HL-60 (cell line): ENCODE measurements around the gene TM4SF1.

Source experiments
- DNase-seq, 2 experiments: peaks; one replicate each; pipeline ENCODE4 v3.0.0-alpha.2; 2010 to 2020; ENCODE audit warnings: low read depth in 1 of 2, low spot score in 1 of 2
- H3K27ac ChIP-seq: fragments of 250-450 bp; sonication (Bioruptor Pico); replicated peaks from 2 replicates; pipeline ENCODE4 v1.5.1; 2020; ENCODE audit warnings: mild to moderate bottlenecking, moderate library complexity
- H3K27me3 ChIP-seq: fragments of 250-450 bp; sonication (Bioruptor Pico); 2 replicates; pipeline ENCODE4 v1.5.1; 2021; ENCODE audit warnings: mild to moderate bottlenecking, moderate library complexity; ENCODE audit not compliant: insufficient read depth, poor library complexity, severe bottlenecking
- H3K4me3 ChIP-seq: replicated peaks from 2 replicates; pipeline ENCODE4 v1.5.1; 2011; ENCODE audit warnings: mild to moderate bottlenecking, control low read depth, low read length; ENCODE audit not compliant: insufficient read depth
- CTCF ChIP-seq: IDR thresholded peaks from one replicate; pipeline ENCODE4 v1.5.1; 2011; ENCODE audit warnings: low read length, control low read depth, inconsistent platforms; ENCODE audit not compliant: insufficient read depth
- GABPA ChIP-seq: IDR thresholded peaks from 2 replicates; pipeline ENCODE4 v1.6.1; 2012; ENCODE audit warnings: low read depth
- POLR2AphosphoS5 ChIP-seq: IDR thresholded peaks from 2 replicates; pipeline ENCODE4 v1.6.1; 2012; ENCODE audit warnings: low read depth
- REST ChIP-seq: IDR thresholded peaks from 2 replicates; pipeline ENCODE4 v1.6.1; 2012; ENCODE audit warnings: low read depth; ENCODE audit not compliant: insufficient replicate concordance
- SPI1 ChIP-seq: IDR thresholded peaks from 2 replicates; pipeline ENCODE4 v1.6.1; 2012; ENCODE audit warnings: low read depth, mild to moderate bottlenecking, borderline replicate concordance

TM4SF1 gene

GRCh38 chr3:149396476-149396875 is 19.0 kb upstream of the TM4SF1 start:
- Histone ChIP-seq H3K4me3 (no peak overlapping the region), H3K27ac (no peak overlapping the region), H3K27me3 (no peaks in the 10 kb centered on the region)
- no peak for TF ChIP-seq SPI1
- TF ChIP-seq POLR2AphosphoS5, result no peak
- TF ChIP-seq GABPA, result no peak
- no peak for TF ChIP-seq REST
- TF ChIP-seq CTCF, result no peak
- DNase-seq, result no peak

- H3K27ac ChIP-seq, result no peak overlapping the region
- TF ChIP-seq GABPA (no peak), SPI1 (no peak), REST (no peak), CTCF (no peak), POLR2AphosphoS5 (no peak)
- H3K27me3 ChIP-seq, result no peaks in the 10 kb centered on the region
- H3K4me3 ChIP-seq, result no peak overlapping the region
- no peak for DNase-seq
Observed at GRCh38 chr3:149395107-149396089, 17.9 kb upstream of the TM4SF1 start.

GRCh38 chr3:149393345-149394160 is 16.1 kb upstream of the TM4SF1 start:
- Histone ChIP-seq H3K4me3 (no peak overlapping the region), H3K27me3 (no peaks in the 10 kb centered on the region), H3K27ac (no peak overlapping the region)
- DNase-seq, result peak; percentile 41 to 73
- TF ChIP-seq REST (no peak), CTCF (peak; percentile 72)
